Measurements from ENCODE around the gene IGF1R.

The IGF1R gene

GRCh38 chr15:98938105-98938417 is 289.7 kb downstream of the IGF1R start:
- Histone ChIP-seq H3K4me3 (no peak overlapping the region), H3K27ac (no peak overlapping the region)

- no peak overlapping the region for H3K4me3 ChIP-seq
- no peak overlapping the region for H3K27ac ChIP-seq
Observed at GRCh38 chr15:98938799-98939198, 290.5 kb downstream of the IGF1R start.

DNA sequence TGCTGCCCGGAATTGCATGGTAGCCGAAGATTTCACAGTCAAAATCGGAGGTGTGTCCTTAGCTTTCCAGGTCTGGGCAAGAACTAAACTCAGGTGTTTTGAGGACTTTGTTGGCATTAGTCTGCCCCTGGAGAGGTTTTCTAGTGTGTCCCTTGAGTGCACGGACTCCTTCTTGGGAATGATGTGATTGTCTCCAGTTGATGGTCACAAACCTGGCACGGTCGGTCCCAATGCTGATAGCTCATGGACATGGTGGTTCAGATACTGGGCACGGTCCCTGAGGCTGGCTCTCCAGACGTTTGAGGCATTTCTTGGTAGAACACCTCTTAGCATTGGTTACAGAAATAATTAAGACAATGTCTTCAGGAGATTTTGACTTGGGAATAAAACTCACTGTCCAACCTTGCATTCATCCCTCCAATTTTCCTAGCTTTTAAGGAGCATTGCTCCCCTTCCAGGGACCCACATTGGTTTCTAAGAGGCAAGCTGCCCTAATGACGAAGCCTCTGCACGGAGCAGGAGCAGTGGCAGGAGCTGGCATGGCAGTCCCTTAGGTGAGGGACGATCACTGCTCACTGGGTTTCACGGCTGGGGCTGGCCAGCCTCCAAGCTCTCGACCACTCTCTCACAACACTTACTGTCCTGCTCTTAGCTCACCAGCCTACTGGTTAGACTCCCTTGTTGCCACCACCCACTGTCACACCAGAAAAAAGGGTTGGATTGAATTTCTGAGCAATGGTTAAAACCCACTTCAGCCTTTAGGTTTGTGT is 291.2 kb downstream of the IGF1R start:
- no peak overlapping the region for H3K27ac ChIP-seq

GRCh38 chr15:98941595-98942255 is 293.4 kb downstream of the IGF1R start:
- Histone ChIP-seq H3K27ac (no peak overlapping the region), H3K4me3 (no peak overlapping the region)

More for the DNA sequence above, 291.2 kb downstream of the IGF1R start:
- H3K4me3 ChIP-seq: no peak overlapping the region

DNA sequence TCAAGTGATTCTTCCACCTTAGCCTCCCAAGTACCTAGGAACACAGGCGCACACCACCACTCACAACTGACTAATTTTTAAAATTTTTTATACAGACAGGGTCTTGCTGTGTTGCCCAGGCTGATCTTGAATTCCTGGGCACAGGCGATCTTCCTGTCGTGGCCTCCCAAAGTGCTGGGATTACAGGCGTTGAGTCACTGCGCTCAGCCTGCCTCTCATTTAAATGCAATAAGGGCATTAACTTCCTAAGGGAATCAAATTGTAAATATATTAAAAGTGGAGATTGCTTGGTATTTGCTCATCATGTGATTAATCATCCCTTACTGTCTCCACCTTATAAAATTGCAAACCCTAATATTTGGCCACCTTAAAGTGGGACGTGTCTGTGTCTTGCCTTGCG is 294.1 kb downstream of the IGF1R start:
- H3K27ac ChIP-seq: peak overlapping the region in 1 of 21 experiments; percentile 34
- H3K4me3 ChIP-seq: no peak overlapping the region

- peak overlapping the region in 2 of 21 experiments; percentile 41 to 46 for H3K27ac ChIP-seq
- no peak overlapping the region for H3K4me3 ChIP-seq
Observed at GRCh38 chr15:98943051-98943508, 294.7 kb downstream of the IGF1R start.

- H3K27ac ChIP-seq: peak overlapping the region in 2 of 21 experiments; percentile 41 to 46
- no peak overlapping the region for H3K4me3 ChIP-seq
Observed at GRCh38 chr15:98943601-98944151, 295.3 kb downstream of the IGF1R start.

DNA sequence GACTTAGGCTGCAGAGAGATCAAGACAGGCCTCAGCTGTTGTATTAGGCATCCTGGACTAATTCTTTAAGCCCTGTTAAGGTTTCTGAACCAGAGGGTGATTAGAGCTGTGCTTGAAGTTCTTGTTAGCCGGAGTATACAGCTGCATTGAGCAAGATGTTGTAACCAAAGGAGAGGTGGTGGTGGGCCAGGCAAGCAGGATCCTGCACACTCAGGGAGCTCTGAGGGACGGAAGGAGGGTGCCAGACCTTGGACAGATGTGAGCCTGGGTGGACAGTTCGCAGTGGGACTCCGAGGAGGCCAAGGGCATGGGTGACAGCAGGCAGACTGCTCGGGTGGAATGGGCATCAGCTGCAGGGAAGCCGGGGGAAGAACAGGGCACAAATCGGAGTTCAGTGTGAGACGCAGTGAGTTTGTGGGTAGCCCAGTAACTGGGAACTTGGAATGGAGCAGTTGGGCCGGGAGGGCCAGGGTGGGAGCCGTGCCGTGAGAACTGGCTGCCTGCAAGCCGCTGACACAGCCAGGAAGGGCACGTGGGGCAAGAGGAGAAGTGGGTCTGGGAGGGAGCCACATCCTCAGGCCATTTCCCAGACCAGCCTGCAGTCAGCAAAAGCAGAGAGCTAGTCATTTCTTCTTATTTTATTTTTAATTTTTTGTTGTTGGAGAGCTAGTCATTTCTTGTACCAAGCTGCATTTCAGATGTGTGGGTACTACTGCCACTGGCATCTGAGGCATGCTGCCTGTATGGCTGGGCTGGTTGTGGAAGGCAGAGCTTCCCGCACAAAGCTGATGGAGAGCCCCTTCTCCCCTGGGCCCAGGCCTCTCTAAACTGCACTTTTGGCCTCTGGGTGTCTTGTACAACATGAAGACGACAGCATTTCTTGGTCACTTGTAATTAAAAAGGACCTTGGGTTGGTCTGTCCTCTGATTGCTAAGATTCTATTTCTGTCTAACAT is 298.2 kb downstream of the IGF1R start:
- Histone ChIP-seq H3K4me3 (no peak overlapping the region), H3K27ac (peak overlapping the region in 6 of 21 experiments; percentile 19 to 62 (median 46))

DNA sequence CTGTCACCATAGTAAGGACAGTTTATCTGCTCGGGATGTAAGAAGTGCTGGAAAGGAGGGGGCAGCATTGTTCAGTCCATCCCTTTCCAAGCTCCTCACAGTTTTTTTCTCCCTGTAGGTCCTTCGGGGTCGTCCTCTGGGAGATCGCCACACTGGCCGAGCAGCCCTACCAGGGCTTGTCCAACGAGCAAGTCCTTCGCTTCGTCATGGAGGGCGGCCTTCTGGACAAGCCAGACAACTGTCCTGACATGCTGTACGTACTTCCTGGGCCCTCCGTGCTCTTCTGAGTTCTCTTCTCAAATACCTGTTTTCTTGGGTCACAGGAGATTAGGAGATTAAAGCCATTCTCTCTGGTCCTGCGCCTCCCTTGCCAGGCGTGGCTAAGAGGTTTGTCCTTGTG is 300.1 kb downstream of the IGF1R start:
- Histone ChIP-seq H3K4me3 (no peak overlapping the region), H3K27ac (no peak overlapping the region)

- no peak overlapping the region for H3K4me3 ChIP-seq
- H3K27ac ChIP-seq: no peak overlapping the region
Observed at GRCh38 chr15:98948941-98949340, 300.6 kb downstream of the IGF1R start.

GRCh38 chr15:98949624-98950023 is 301.3 kb downstream of the IGF1R start:
- no peak overlapping the region for H3K27ac ChIP-seq

DNA sequence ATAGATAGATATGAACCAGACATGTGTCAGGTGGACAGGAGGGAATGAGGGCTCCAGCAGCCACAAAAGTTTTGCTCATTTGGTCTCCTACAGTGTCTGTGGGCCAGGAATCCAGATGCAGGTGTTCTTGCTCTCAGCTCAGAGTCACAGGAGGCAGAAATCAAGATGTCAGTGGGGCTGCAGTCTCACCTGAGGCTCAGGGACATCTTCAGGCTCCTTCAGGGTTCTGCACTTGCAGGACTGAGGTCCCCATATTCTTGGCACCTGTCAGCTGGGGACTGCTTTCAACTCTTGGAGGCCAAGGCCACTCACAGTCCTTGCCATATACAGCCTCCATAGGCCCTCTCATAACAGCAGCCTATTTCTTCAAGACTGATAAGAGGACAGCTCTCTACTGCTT is 301.9 kb downstream of the IGF1R start:
- Histone ChIP-seq H3K4me3 (no peak overlapping the region), H3K27ac (no peak overlapping the region)

More at GRCh38 chr15:98949624-98950023, 301.3 kb downstream of the IGF1R start:
- no peak overlapping the region for H3K4me3 ChIP-seq

DNA sequence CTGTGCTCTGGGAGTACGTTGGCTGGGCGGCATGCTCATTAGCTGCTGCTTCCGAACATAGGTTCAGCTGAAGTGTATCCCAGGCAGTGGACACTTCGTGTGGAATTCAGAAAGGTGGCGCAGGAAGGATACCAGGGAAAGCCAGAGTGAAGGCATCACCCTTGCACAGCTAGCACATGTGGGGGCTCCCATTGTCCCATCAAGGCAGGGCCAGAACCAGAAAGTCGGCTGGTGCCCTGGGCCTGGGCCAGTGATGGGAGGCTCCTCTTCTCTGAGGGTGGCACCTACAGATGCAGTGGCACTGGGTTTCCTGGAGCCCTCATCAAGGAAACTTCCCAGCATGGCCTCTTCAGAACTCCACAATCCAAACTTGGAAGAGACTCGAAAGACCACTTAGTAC is 302.7 kb downstream of the IGF1R start:
- Histone ChIP-seq H3K4me3 (no peak overlapping the region), H3K27ac (no peak overlapping the region)

GRCh38 chr15:98951493-98952320 is 303.4 kb downstream of the IGF1R start:
- H3K4me3 ChIP-seq: no peak overlapping the region
- no peak overlapping the region for H3K27ac ChIP-seq

DNA sequence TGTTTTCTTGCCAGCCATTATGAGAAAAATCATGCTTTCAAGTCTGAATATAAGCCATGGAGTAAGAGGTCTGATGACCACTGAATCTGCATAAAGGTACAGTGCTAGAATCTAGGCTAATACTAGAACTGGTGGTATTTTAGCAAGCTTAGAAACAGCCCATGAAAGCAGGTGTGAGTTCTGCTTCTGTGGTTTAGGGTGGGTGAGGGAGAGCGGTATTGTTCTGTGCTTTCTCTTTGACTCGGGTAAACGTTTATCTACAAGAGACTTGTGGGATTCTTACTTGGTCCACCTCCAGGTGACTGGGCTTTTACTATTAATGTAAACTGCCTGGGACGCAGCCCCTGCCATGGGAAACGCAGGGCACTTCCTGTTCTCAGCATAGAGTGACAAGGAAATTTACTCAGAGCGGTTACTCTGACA is 304.1 kb downstream of the IGF1R start:
- Histone ChIP-seq H3K4me3 (no peak overlapping the region), H3K27ac (peak overlapping the region in 3 of 21 experiments; percentile 1 to 70 (median 7))

GRCh38 chr15:98953000-98953787 is 304.9 kb downstream of the IGF1R start:
- Histone ChIP-seq H3K27ac (peak overlapping the region in 9 of 21 experiments; percentile 0 to 79 (median 54)), H3K4me3 (no peak overlapping the region)

- H3K4me3 ChIP-seq: no peak overlapping the region
- H3K27ac ChIP-seq: peak overlapping the region in 8 of 21 experiments; percentile 0 to 79 (median 66)
Observed at GRCh38 chr15:98953968-98954367, 305.6 kb downstream of the IGF1R start.

GRCh38 chr15:98954411-98954810 is 306.1 kb downstream of the IGF1R start:
- peak overlapping the region in 8 of 21 experiments; percentile 0 to 79 (median 66) for H3K27ac ChIP-seq
- no peak overlapping the region for H3K4me3 ChIP-seq
